Mammary epithelial cell (primary cell): Measurements from ENCODE around the gene RPTOR.
"Not testable (repeated sequence)": the region's sequence is repeated elsewhere in the genome, so short reads cannot be mapped to it uniquely, and the experiment has no call there.

ENCODE experiments used
- EZH2 ChIP-seq: IDR thresholded peaks from 2 replicates; pipeline ENCODE4 v1.6.1; 2012; ENCODE audit warnings: low read length, inconsistent platforms, borderline replicate concordance
- TF ChIP-seq, protein P1 (sequence below), 2 donors: IDR thresholded peaks in 1 of 2; conservative IDR thresholded peaks in 1 of 2; 2 replicates each; pipeline ENCODE4 v1.5.1; 2011 to 2012; ENCODE audit warnings: inconsistent platforms in 2 of 2, low read length in 2 of 2, mild to moderate bottlenecking in 2 of 2, control low read depth in 1 of 2, low read depth in 1 of 2; ENCODE audit not compliant: insufficient read depth in 1 of 2; ENCODE audit errors: extremely low read depth in 1 of 2

DNA sequence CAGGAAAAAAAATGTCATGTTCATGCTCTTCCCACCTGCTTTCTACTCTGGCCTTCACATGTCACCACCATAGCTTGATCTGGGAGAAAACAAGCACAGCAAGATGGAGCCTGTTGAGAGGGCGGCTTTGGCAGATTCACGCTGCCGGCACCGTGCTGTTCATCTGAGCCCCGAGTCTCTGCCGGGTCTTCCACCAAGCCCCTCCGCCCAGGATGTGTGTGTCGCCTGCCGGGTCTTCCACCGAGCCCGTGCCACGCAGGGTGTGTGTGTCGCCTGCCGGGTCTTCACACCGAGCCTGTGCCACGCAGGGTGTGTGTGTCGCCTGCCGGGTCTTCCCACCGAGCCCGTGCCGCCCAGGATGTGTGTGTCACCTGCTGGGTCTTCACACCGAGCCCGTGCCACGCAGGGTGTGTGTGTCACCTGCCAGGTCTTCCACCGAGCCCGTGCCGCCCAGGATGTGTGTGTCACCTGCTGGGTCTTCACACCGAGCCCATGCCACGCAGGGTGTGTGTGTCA, 330.9 kb downstream of the RPTOR start:
- TF ChIP-seq, protein P1, sequence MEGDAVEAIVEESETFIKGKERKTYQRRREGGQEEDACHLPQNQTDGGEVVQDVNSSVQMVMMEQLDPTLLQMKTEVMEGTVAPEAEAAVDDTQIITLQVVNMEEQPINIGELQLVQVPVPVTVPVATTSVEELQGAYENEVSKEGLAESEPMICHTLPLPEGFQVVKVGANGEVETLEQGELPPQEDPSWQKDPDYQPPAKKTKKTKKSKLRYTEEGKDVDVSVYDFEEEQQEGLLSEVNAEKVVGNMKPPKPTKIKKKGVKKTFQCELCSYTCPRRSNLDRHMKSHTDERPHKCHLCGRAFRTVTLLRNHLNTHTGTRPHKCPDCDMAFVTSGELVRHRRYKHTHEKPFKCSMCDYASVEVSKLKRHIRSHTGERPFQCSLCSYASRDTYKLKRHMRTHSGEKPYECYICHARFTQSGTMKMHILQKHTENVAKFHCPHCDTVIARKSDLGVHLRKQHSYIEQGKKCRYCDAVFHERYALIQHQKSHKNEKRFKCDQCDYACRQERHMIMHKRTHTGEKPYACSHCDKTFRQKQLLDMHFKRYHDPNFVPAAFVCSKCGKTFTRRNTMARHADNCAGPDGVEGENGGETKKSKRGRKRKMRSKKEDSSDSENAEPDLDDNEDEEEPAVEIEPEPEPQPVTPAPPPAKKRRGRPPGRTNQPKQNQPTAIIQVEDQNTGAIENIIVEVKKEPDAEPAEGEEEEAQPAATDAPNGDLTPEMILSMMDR (conservative IDR thresholded peaks at IDR 0.05 in 1 of 2, IDR thresholded peaks at IDR 0.05 in 1 of 2; ENCODE audit: extremely low read depth in 1 of 2, insufficient read depth in 1 of 2, low read depth in 1 of 2, low read length in 2 of 2): not testable (repeated sequence)
- TF ChIP-seq EZH2: not testable (repeated sequence)
